ENCODE data around the gene SLC7A6OS.

SLC7A6OS gene

GRCh38 chr16:68310774-68311511 is at the start of gene SLC7A6OS, which contains the start of gene PRMT7:
Gene SLC7A6OS, minus strand, starts transcription at chr16:68310946. Its CDS starts 20 bp downstream, at chr16:68310926.
Gene PRMT7, plus strand, starts transcription at chr16:68311019. Its CDS starts 4,961 bp downstream, at chr16:68315980.
- peak; percentile 35 to 93 (median 83) for DNase-seq

DNA sequence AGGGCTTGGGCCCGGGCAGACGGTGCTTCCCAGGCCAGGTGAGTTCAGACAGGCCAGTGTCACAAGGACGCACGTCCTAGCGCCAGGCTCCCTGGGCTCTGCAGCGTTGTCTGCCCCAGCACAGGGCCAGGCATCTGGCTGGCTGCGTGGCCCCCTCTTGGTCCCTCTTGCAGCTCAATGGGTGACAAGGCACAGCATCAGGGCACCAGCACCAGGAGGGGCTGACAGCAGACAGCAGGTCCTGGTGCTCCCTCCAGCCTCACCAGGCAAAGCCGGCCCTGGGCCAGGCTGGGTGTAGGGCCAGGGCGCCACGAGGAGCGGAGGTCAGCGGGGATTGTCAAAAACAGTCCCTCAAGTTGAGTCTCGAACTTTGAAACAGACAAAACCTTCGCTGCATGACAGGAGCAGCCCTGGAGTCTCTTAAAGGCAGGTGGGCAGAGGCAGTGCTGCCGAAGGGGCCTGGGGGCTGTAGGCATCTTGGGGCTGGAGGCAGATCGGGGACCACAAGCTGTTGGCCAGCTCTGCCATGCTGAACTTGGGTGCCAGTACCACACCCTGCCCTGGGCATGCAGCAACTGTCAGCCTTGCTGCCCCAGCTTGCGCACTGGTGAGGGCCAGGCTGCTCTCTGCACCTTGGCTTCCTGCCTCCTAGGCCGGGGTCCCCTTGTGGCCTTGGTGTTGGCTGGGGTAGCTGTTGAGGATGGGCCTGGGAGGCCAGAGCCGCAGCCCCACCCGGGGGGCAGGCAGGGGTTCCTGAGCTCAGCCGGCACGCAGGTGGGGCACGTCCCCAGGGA is 48.8 kb upstream of the SLC7A6OS start:
- DNase-seq, result no peak

DNA sequence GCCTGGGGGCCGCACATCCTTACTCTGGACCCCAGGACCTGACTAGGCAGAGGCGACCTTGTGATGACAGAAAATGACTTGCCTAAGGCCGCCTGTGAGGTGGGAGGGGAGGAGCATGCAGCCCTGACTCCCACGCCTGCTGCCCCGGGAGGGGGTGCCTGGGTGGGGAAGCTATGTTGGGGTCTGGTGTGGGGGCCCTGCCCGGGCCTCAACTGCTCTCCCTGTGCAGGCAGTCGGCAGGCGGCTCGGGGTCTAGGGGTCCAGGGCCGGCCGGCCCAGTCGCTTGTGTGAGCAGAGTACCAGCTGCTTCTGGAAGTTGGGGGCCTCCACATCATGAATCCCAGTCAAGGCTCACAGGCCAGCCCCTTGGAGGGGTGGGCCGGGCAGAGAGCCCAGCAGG is 48.2 kb upstream of the SLC7A6OS start:
- DNase-seq, result no peak

DNA sequence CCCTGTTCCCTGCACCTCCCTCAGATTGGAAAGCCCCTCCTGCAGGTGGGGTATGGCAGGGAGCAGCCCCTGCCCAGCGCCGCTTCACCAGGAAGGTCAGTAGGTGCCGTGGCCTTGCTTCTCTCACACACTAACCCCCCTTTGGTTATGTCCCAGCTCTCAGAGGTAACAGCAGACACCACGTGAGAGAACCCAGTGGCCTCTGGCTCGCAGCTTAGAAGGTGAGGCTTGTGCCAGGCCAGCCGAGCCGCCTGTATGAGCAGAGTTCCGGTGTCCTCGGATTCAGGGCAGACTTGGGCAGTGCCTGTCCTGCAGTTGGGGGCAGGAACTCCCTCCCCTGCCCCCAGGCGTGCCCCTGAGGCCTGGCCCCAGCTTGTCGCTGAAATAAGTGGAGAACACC is 47.2 kb upstream of the SLC7A6OS start:
- no peak for DNase-seq

GRCh38 chr16:68357521-68357922 is 46.8 kb upstream of the SLC7A6OS start:
- DNase-seq, result no peak

GRCh38 chr16:68356919-68357286 is 46.2 kb upstream of the SLC7A6OS start:
- DNase-seq, result no peak

DNA sequence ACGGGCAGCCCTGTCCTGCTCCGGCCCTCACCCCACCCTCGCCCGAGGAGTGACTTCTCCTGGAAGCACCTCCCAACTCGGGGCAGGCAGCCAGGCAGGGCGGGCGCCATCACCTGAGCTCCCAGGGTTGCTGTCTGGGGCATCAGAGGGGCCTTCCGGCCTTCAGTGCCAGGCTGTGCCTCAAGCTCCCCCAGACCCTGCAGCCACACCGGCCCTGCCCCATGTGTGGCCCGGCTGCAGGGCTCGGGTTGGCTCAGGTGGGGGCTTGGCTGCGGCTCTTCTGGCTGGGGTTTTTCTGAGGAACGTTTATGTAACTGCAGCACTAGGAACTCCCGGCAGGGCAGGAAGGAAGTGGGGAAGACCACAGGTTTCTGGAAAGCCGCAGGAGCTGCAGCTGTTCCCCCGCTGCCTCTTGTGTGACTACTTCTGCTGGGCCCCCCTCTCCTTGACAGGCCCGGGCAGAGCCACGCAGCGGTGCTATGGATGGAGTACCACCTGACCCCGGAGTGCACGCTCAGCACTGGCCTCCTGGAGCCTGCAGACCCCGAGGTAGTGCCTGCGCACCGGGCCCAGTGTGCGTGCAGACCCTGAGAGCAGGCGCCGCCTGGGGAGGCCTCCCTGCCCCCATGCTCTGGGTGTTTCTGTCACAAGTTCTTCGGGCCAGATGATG is 45.6 kb upstream of the SLC7A6OS start:
- DNase-seq, result peak in 3 of 56 donors; percentile 21 to 29 (median 27)

- DNase-seq, result no peak
These were observed 44.9 kb upstream of the SLC7A6OS start for GRCh38 chr16:68355447-68356248.

- DNase-seq, result no peak
These were observed 44.1 kb upstream of the SLC7A6OS start for GRCh38 chr16:68354816-68355215.

DNA sequence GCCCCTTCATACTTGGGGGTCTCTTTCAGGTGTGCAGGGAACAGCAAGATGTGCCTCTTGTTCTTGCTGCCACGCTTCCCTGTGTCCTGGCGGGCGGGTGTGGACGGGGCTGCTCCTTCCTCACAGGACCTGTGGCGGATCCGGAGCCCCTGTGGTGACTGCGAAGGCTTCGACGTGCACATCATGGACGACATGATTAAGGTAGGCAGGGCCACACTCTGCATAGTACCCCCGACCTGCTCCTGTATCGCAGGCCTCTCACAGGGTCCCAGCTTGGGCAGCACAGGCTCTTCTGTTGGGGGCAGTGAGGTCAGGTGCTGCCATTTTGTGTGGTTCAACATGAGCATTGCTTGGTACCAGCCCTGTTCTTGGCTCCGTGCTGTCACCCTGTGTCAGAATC is 42.6 kb upstream of the SLC7A6OS start:
- no peak for DNase-seq

DNA sequence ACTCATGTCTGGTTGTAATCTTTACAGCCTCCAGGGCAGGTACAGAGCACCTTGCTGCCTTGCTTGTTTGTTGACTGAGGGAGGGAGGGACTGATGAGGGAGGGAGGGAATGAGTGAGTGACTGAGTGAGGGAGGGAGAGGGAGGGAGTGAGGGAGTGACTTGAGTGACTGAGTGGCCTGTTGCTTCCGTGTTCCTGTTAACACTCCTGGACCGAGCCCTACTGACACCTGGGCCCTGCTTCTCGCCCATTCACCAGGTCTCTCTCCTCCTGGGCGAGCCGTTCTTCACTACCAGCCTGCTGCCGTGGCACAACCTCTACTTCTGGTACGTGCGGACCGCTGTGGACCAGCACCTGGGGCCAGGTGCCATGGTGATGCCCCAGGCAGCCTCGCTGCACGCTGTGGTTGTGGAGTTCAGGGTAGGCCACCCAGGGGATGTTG is 41.3 kb upstream of the SLC7A6OS start:
- no peak for DNase-seq

DNA sequence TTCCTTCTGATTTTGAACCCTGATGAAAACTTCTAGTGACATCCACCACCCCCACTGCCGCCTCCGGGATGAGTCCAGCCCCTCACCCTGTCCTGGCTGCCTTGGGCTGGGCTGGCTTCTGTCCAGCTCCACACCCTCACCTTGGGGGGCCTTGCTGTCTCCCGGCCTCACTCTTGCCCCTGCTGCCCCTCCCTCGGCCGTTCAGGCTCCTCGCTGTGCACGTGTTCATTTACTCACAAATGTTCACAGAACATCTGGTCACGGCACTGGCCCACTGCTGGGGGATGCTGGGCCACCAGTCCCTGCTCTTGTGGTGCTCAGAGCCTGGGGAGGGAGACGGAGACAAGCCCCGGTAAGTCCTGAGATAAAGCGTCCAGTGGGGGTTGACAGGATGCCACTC is 40.7 kb upstream of the SLC7A6OS start:
- no peak for DNase-seq

- DNase-seq, result peak in 1 of 56 donors; percentile 11
These were observed 40.1 kb upstream of the SLC7A6OS start for GRCh38 chr16:68350813-68351350.

DNA sequence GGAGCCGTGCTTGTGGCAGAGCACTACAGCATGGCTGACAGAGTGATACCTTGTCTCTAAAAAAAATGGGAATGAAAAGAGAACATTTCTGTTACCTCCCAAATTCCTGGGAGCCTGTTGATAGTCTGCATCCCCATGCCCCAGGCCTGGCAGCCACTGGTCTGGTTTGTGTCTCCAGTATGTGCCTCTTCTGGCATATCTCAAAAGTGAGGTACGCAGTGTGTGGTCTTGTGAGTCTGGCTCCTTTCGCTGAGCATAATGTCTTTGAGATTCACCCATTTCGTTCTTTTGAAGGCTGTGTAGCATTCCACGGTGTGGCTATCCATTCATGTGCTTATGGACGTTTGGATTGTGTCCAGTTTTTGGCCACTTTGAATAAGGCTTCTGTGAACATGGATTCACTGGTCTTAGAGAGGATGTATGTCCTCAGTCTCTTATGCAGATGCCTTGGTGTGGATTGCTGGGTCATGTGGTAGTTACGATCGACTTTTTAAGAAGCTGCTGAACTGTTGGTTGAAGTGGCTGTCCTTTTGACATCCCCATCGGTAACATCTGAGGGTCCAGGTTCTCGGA is 39.2 kb upstream of the SLC7A6OS start:
- DNase-seq, result no peak

DNA sequence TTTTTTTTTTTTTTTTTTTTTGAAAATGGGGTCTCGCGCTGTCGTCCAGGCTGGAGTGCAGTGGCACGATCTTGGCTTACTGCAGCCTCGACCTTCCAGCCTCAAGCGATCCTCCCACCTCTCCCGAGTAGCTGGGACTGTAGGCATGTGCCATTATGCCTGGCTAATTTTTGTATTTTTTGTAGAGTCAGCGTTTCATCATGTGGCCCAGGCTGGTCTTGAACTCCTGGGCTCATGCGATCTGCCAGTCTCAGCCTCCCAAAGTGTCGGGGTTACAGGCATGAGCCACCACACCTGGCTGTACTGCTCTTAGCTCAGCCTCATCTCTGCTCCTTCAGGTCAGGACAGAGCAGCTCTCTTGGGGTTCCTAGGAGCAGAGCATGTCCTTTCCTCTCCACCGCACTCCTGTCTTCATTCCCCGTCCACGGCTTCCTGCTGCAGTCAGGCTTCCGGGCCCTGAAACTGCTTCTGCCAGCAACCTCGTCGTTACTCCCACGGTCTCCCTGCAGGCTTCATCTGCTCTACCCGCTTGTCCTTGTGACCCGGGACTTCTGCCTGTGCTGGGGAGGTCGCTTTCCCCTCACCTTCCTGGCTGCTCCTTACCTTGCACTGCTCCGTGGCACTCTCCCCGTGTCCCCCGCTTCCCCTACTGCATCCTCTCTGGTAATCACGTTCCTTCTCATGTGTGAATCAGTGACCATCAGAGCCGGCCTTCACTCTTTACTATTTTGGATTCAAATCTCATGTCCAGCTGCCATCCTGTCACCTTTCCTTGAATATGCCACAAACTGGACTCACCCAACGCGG is 38.1 kb upstream of the SLC7A6OS start:
- DNase-seq, result no peak

DNA sequence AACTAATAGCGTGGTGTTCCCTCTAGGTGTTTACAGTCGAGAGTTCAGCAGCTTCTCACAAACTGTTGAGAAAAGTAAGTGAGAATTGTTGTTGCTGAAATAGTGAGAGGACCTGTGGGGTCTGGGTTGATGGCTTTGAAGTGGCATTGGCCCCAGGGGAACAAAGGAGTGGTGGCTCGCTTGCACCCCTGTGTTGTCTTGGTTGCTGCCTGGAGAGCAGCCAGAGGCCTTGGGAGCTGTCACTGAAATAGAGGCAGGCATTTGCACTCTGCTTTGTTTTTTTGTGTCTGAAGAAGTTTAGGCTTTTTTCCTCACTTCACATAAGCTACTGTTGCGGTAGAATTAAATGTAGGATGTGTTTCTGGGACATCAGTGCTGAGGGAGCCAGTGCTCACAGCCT is 36.9 kb upstream of the SLC7A6OS start:
- DNase-seq, result no peak

GRCh38 chr16:68346892-68347480 is 36.2 kb upstream of the SLC7A6OS start:
- no peak for DNase-seq

- no peak for DNase-seq
These were observed 35.4 kb upstream of the SLC7A6OS start for GRCh38 chr16:68345958-68346635.
